Endothelial cell (in vitro differentiated cells): Measurements from ENCODE around the gene WDR93. TPM values are rescaled to one million over a fixed set of nuclear protein-coding genes. Genes with fewer than 3 reads are reported as not detected.

Experiments
- DNase-seq: peaks from one replicate; pipeline ENCODE4 v3.0.0; 2021; ENCODE audit warnings: low spot score
- H3K27ac Mint-ChIP-seq: one replicate; pipeline ENCODE4 v1.8.0; 2021; ENCODE audit warnings: mixed read lengths, inconsistent platforms; ENCODE audit not compliant: unreplicated experiment
- H3K27me3 Mint-ChIP-seq: one replicate; pipeline ENCODE4 v1.8.0; 2021; ENCODE audit warnings: mild to moderate bottlenecking, moderate library complexity, mixed read lengths, inconsistent platforms; ENCODE audit not compliant: unreplicated experiment
- H3K36me3 Mint-ChIP-seq: one replicate; pipeline ENCODE4 v1.8.0; 2021; ENCODE audit warnings: mild to moderate bottlenecking, low read depth, mixed read lengths, inconsistent platforms; ENCODE audit not compliant: unreplicated experiment
- H3K4me1 Mint-ChIP-seq: one replicate; pipeline ENCODE4 v1.8.0; 2021; ENCODE audit warnings: mild to moderate bottlenecking, mixed read lengths, inconsistent platforms; ENCODE audit not compliant: unreplicated experiment
- H3K4me3 Mint-ChIP-seq: one replicate; pipeline ENCODE4 v1.8.0; 2021; ENCODE audit warnings: mild to moderate bottlenecking, mixed read lengths, inconsistent platforms; ENCODE audit not compliant: unreplicated experiment
- H3K9me3 Mint-ChIP-seq: one replicate; pipeline ENCODE4 v1.8.0; 2021; ENCODE audit warnings: mixed read lengths, inconsistent platforms; ENCODE audit not compliant: unreplicated experiment
- total RNA-seq: library from RNA; stranded (reverse); fragmentation: NEBNext Ultra II Directional; extraction: Animal tissue kit (Norgen Biotek cat#: 25700); gene quantifications from one replicate; pipeline ENCODE4 v1.2.1, GENCODE V29; 2021; ENCODE audit not compliant: unreplicated experiment
- TF ChIP-seq, protein P1 (sequence below): fragments of 200-600 bp; sonication (generic); IDR thresholded peaks from one replicate; pipeline ENCODE4 v1.5.0; 2021; ENCODE audit warnings: antibody characterized with exemption; ENCODE audit not compliant: unreplicated experiment

The WDR93 gene
- total RNA-seq, 1 donor from 2014 or later: 0.13 TPM

- Mint-ChIP-seq H3K4me1 (peaks cover 9% of the 10 kb centered on the region), H3K36me3 (no peaks in the 10 kb centered on the region), H3K9me3 (no peaks in the 10 kb centered on the region), H3K4me3 (no peak overlapping the region), H3K27me3 (peaks cover 11% of the 10 kb centered on the region), H3K27ac (no peak overlapping the region)
- no peak for DNase-seq
- TF ChIP-seq, protein P1, sequence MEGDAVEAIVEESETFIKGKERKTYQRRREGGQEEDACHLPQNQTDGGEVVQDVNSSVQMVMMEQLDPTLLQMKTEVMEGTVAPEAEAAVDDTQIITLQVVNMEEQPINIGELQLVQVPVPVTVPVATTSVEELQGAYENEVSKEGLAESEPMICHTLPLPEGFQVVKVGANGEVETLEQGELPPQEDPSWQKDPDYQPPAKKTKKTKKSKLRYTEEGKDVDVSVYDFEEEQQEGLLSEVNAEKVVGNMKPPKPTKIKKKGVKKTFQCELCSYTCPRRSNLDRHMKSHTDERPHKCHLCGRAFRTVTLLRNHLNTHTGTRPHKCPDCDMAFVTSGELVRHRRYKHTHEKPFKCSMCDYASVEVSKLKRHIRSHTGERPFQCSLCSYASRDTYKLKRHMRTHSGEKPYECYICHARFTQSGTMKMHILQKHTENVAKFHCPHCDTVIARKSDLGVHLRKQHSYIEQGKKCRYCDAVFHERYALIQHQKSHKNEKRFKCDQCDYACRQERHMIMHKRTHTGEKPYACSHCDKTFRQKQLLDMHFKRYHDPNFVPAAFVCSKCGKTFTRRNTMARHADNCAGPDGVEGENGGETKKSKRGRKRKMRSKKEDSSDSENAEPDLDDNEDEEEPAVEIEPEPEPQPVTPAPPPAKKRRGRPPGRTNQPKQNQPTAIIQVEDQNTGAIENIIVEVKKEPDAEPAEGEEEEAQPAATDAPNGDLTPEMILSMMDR: no peak
Observed at GRCh38 chr15:89660556-89660955, 30.1 kb upstream of the WDR93 start.

- TF ChIP-seq, protein P1: no peak
- DNase-seq: peak; percentile 32
- no peaks in the 10 kb centered on the region for H3K36me3 Mint-ChIP-seq
- H3K27ac Mint-ChIP-seq: no peak overlapping the region
- peaks cover 5% of the 10 kb centered on the region for H3K4me1 Mint-ChIP-seq
- H3K9me3 Mint-ChIP-seq: no peaks in the 10 kb centered on the region
- H3K4me3 Mint-ChIP-seq: no peak overlapping the region
- peaks cover 8% of the 10 kb centered on the region for H3K27me3 Mint-ChIP-seq
Observed at GRCh38 chr15:89662893-89663626, 27.6 kb upstream of the WDR93 start.

GRCh38 chr15:89664441-89665350 lies 25.9 kb upstream of the WDR93 start:
- H3K36me3 Mint-ChIP-seq: no peaks in the 10 kb centered on the region
- peak overlapping the region; percentile 26 for H3K27ac Mint-ChIP-seq
- no peak for DNase-seq
- peaks cover 8% of the 10 kb centered on the region for H3K27me3 Mint-ChIP-seq
- peaks cover 5% of the 10 kb centered on the region for H3K4me1 Mint-ChIP-seq
- no peaks in the 10 kb centered on the region for H3K9me3 Mint-ChIP-seq
- TF ChIP-seq, protein P1: no peak
- peak overlapping the region; percentile 86 for H3K4me3 Mint-ChIP-seq

DNA sequence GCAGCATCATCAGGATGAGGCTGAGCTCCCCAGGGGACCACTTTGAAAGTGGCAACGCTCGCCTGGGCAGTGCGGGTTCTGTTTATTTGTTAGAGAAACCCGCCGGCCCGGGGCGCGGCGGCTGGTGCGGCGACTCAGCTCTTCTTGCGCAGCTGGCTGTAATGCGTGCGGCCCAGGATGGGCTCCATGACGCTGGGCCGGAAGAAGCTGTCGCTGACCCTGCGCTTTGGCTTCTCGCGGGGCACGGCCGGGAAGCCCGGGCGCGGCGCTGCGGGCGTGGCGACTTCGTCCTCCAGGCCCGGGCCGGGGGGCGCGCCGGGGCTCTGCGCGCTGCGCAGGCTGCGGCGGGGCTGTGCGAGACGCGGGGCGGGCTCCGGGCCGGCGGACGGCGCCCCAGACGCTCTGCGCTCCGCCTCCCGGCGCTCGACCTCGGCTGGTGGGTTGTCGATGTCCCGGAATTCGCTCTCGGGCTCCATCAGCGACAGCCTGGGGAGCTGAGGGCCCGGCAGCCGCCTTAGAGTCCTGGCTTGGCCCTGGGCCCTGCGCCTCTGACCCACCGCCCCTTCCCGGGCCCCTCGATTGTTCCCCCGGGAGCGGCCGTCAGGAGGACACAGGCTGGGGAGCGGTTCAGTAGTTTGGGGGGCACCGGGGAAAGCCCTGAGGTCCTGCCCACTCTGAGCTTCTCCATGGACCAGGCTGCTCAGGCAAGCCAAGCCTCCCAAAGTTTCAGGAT lies 25.0 kb upstream of the WDR93 start:
- no peak overlapping the region for H3K4me3 Mint-ChIP-seq
- H3K36me3 Mint-ChIP-seq: no peaks in the 10 kb centered on the region
- no peaks in the 10 kb centered on the region for H3K9me3 Mint-ChIP-seq
- peak; percentile 66 for DNase-seq
- H3K27ac Mint-ChIP-seq: no peak overlapping the region
- TF ChIP-seq, protein P1: no peak
- H3K27me3 Mint-ChIP-seq: peaks cover 10% of the 10 kb centered on the region
- H3K4me1 Mint-ChIP-seq: peaks cover 5% of the 10 kb centered on the region
